Gastrocnemius medialis (tissue), 4 donors: Measurements from ENCODE around the gene CD300H.

Experiments
- POLR2A ChIP-seq, 2 donors: fragments of 450-650 bp; IDR thresholded peaks; one replicate each; pipeline ENCODE4 v1.6.1; 2017; ENCODE audit warnings: antibody characterized with exemption in 2 of 2, mild to moderate bottlenecking in 2 of 2, moderate library complexity in 2 of 2
- TF ChIP-seq, protein P1 (sequence below), 5 experiments: fragments of 450-650 bp in 3 of 5; fragments of 200-600 bp in 2 of 5; sonication (generic) in 2 of 5; IDR thresholded peaks in 4 of 5; conservative IDR thresholded peaks in 1 of 5; 1 replicate in 4 of 5; 2 replicates in 1 of 5; pipeline ENCODE4 v1.5.1; 2016 to 2019; ENCODE audit warnings: antibody characterized with exemption in 5 of 5, mild to moderate bottlenecking in 3 of 5, moderate library complexity in 3 of 5

DNA sequence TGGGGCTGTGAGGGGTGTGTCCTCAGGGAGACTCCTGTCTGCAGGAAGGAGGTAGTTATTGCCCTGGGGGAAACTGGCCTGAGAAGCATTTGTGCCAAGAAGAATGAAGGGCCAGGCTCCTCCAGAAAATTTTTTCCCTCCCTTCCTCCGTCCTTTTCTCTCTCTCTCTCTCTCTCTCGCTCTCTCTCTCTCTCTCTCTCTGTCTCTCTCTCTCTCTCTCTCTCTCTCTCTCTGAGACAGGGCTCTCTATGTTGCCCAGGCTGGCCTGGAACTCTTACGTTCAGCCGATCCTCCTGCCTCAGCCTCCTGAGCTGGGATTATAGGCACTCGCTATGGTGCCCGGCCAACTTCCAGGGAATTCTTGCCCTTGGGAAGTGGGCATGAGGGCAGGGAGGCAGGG is 44.7 kb upstream of the CD300H start:
- TF ChIP-seq POLR2A (IDR thresholded peaks at IDR 0.05): no peak
- TF ChIP-seq, protein P1, sequence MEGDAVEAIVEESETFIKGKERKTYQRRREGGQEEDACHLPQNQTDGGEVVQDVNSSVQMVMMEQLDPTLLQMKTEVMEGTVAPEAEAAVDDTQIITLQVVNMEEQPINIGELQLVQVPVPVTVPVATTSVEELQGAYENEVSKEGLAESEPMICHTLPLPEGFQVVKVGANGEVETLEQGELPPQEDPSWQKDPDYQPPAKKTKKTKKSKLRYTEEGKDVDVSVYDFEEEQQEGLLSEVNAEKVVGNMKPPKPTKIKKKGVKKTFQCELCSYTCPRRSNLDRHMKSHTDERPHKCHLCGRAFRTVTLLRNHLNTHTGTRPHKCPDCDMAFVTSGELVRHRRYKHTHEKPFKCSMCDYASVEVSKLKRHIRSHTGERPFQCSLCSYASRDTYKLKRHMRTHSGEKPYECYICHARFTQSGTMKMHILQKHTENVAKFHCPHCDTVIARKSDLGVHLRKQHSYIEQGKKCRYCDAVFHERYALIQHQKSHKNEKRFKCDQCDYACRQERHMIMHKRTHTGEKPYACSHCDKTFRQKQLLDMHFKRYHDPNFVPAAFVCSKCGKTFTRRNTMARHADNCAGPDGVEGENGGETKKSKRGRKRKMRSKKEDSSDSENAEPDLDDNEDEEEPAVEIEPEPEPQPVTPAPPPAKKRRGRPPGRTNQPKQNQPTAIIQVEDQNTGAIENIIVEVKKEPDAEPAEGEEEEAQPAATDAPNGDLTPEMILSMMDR (IDR thresholded peaks at IDR 0.05 in 4 of 5, conservative IDR thresholded peaks at IDR 0.05 in 1 of 5): no peak
